SK-N-SH (cell line): ENCODE data around the gene ZNF438. TPM values are rescaled to one million over a fixed set of nuclear protein-coding genes. Genes with fewer than 3 reads are reported as not detected.

Experiments
- CTCF ChIA-PET: fragments of 300-600, 350-600 bp; formaldehyde crosslinking; extraction: SDS; loops from one replicate; lab custom pipeline; 2021; lab: Yijun Ruan, JAX
- POLR2A ChIA-PET: fragments of 350-600 bp; sonication (Branson Sonifier 250); formaldehyde crosslinking; extraction: SDS; loops from one replicate; lab custom pipeline; 2020; ENCODE audit warnings: antibody characterized with exemption, inconsistent platforms; lab: Yijun Ruan, JAX
- DNase-seq: peaks from one replicate; pipeline ENCODE4 v3.0.0; 2012
- H2AFZ ChIP-seq: fragments of 200-600 bp; sonication (generic); 2 replicates; pipeline ENCODE4 v1.8.1; 2016; ENCODE audit warnings: antibody characterized with exemption, mild to moderate bottlenecking, low read depth
- H3F3A ChIP-seq: fragments of 200-600 bp; sonication (generic); replicated peaks from 2 replicates; pipeline ENCODE3; 2016; ENCODE audit warnings: antibody characterized with exemption, mild to moderate bottlenecking; ENCODE audit not compliant: insufficient read depth
- H3K27ac ChIP-seq, 2 experiments: fragments of 200-500 bp in 1 of 2; fragments of 200-600 bp in 1 of 2; sonication (Bioruptor generic) in 1 of 2; sonication (generic), shearing (Covaris generic) in 1 of 2; 2 replicates each; pipeline versions ENCODE4 v1.5.1 to v1.6.1; 2014 to 2016; ENCODE audit warnings: low read depth in 2 of 2, inconsistent platforms in 1 of 2, low read length in 1 of 2, mild to moderate bottlenecking in 1 of 2, mixed read lengths in 1 of 2
- H3K27me3 ChIP-seq: fragments of 200-600 bp; sonication (generic), shearing (Covaris generic); 2 replicates; pipeline ENCODE4 v1.6.1; 2016; ENCODE audit warnings: mixed run types; ENCODE audit not compliant: insufficient read depth
- H3K36me3 ChIP-seq, 2 experiments: fragments of 200-500 bp in 1 of 2; fragments of 200-600 bp in 1 of 2; sonication (Bioruptor generic) in 1 of 2; sonication (generic) in 1 of 2; replicated peaks in 1 of 2; 2 replicates each; pipeline versions ENCODE3 to v1.5.1; 2014 to 2016; ENCODE audit warnings: low read length in 1 of 2, mild to moderate bottlenecking in 1 of 2; ENCODE audit not compliant: insufficient read depth in 2 of 2, control insufficient read depth in 1 of 2
- H3K4me1 ChIP-seq, 2 experiments: fragments of 200-500 bp in 1 of 2; fragments of 200-600 bp in 1 of 2; sonication (Bioruptor generic) in 1 of 2; sonication (generic), shearing (Covaris generic) in 1 of 2; 2 replicates each; pipeline versions ENCODE4 v1.5.1 to v1.6.1; 2014 to 2016; ENCODE audit warnings: low read depth in 1 of 2, low read length in 1 of 2, mixed run types in 1 of 2; ENCODE audit not compliant: insufficient read depth in 2 of 2, control insufficient read depth in 1 of 2
- H3K4me2 ChIP-seq: fragments of 200-600 bp; sonication (generic), shearing (Covaris generic); 2 replicates; pipeline ENCODE4 v1.6.1; 2017; ENCODE audit warnings: mixed run types
- H3K4me3 ChIP-seq, 2 experiments: fragments of 200-500 bp in 1 of 2; fragments of 200-600 bp in 1 of 2; sonication (Bioruptor generic) in 1 of 2; sonication (generic), shearing (Covaris generic) in 1 of 2; 2 replicates each; pipeline versions ENCODE4 v1.5.1 to v1.8.1; 2014 to 2016; ENCODE audit warnings: low read depth in 2 of 2, inconsistent platforms in 1 of 2, low read length in 1 of 2, mild to moderate bottlenecking in 1 of 2, mixed read lengths in 1 of 2, moderate library complexity in 1 of 2
- H3K79me2 ChIP-seq: fragments of 200-600 bp; sonication (generic); 2 replicates; pipeline ENCODE4 v1.8.1; 2017; ENCODE audit warnings: mild to moderate bottlenecking; ENCODE audit not compliant: insufficient read depth
- H3K9ac ChIP-seq: fragments of 200-600 bp; sonication (generic); 2 replicates; pipeline ENCODE4 v1.6.1; 2017; ENCODE audit warnings: mixed run types
- H3K9me2 ChIP-seq: fragments of 200-600 bp; sonication (generic); 2 replicates; pipeline ENCODE4 v1.6.1; 2017; ENCODE audit warnings: mixed run types
- H3K9me3 ChIP-seq: fragments of 200-600 bp; sonication (generic); 2 replicates; pipeline ENCODE4 v1.6.1; 2017; ENCODE audit warnings: mixed run types, mild to moderate bottlenecking, moderate library complexity
- H4K20me1 ChIP-seq: fragments of 200-600 bp; sonication (generic); 2 replicates; pipeline ENCODE4 v1.6.1; 2017; ENCODE audit warnings: mild to moderate bottlenecking, mixed run types; ENCODE audit not compliant: insufficient read depth
- EZH2phosphoT487 ChIP-seq: fragments of 200-600 bp; sonication (generic); IDR thresholded peaks from 2 replicates; pipeline ENCODE4 v1.6.1; 2017; ENCODE audit warnings: low read depth, mixed run types, mild to moderate bottlenecking, antibody characterized with exemption, moderate library complexity, borderline replicate concordance
- FOSL2 ChIP-seq: IDR thresholded peaks from 2 replicates; pipeline ENCODE4 v1.4.0; 2012; ENCODE audit warnings: low read depth, mild to moderate bottlenecking, moderate library complexity, borderline replicate concordance
- FOXJ3 ChIP-seq: sonication (generic); formaldehyde crosslinking; IDR thresholded peaks from 2 replicates; pipeline ENCODE4 v1.5.1; 2020; ENCODE audit warnings: mild to moderate bottlenecking, missing genetic modification reagents
- FOXM1 ChIP-seq: IDR thresholded peaks from 2 replicates; pipeline ENCODE4 v1.4.0; 2012; ENCODE audit warnings: low read depth, mild to moderate bottlenecking
- JUND ChIP-seq: IDR thresholded peaks from 2 replicates; pipeline ENCODE4 v1.4.0; 2012
- MEF2A ChIP-seq: IDR thresholded peaks from 2 replicates; pipeline ENCODE4 v1.4.0; 2012; ENCODE audit warnings: low read depth, borderline replicate concordance
- NFIC ChIP-seq: IDR thresholded peaks from 2 replicates; pipeline ENCODE4 v1.4.0; 2012; ENCODE audit warnings: borderline replicate concordance
- PBX3 ChIP-seq: IDR thresholded peaks from 2 replicates; pipeline ENCODE4; 2012
- RAD21 ChIP-seq: IDR thresholded peaks from 2 replicates; pipeline ENCODE4 v1.6.1; 2012; ENCODE audit warnings: mild to moderate bottlenecking, low read length
- RCOR1 ChIP-seq: fragments of 150-350 bp; IDR thresholded peaks from 2 replicates; pipeline ENCODE4 v1.6.1; 2017; ENCODE audit warnings: antibody characterized with exemption, low read length
- REST ChIP-seq: IDR thresholded peaks from 2 replicates; pipeline ENCODE4 v1.6.1; 2012; ENCODE audit warnings: mild to moderate bottlenecking, low read depth, low read length, moderate library complexity
- RFX5 ChIP-seq: IDR thresholded peaks from 2 replicates; pipeline ENCODE4 v1.6.1; 2012; ENCODE audit warnings: mild to moderate bottlenecking, improper control_type of control experiment, low read length
- RXRA ChIP-seq: IDR thresholded peaks from 2 replicates; pipeline ENCODE4 v1.4.0; 2012; ENCODE audit warnings: low read depth, mild to moderate bottlenecking, borderline replicate concordance
- SIN3A ChIP-seq: IDR thresholded peaks from 2 replicates; pipeline ENCODE4 v1.6.1; 2012; ENCODE audit warnings: low read depth, mild to moderate bottlenecking, low read length, moderate library complexity, borderline replicate concordance
- TAF1 ChIP-seq: IDR thresholded peaks from 2 replicates; pipeline ENCODE4 v1.6.1; 2012; ENCODE audit warnings: low read depth, mild to moderate bottlenecking, low read length, moderate library complexity, borderline replicate concordance
- TEAD4 ChIP-seq: IDR thresholded peaks from 2 replicates; pipeline ENCODE4 v1.4.0; 2012; ENCODE audit warnings: mild to moderate bottlenecking, borderline replicate concordance; ENCODE audit not compliant: insufficient read depth
- USF1 ChIP-seq: IDR thresholded peaks from 2 replicates; pipeline ENCODE4 v1.4.0; 2012; ENCODE audit warnings: low read depth, borderline replicate concordance
- YY1 ChIP-seq: IDR thresholded peaks from 2 replicates; pipeline ENCODE4 v1.4.0; 2012; ENCODE audit warnings: low read depth, mild to moderate bottlenecking
- WGBS: methylation state at CpG from one replicate; pipeline ENCODE4 v1.1.6; 2017; ENCODE audit warnings: low lambda C conversion rate; 5-methylcytosine and 5-hydroxymethylcytosine counted together
- polyA plus RNA-seq, 3 experiments: library from polyadenylated mRNA; depleted of rRNA; stranded (reverse); fragments of >200 nt; gene quantifications; 2 replicates each; pipeline ENCODE4 v1.2.3, GENCODE V29; 2012

ZNF438 gene
- polyA plus RNA-seq, 1 of the 3 experiments (the other 2 are of a cell fraction) = 2.1 TPM

- TF ChIP-seq RFX5 = no peak
- no peak for TF ChIP-seq FOXJ3 (CRISPR knock-in tag)
- TF ChIP-seq JUND = no peak
These were observed 226.6 kb downstream of the ZNF438 start (continued) for GRCh38 chr10:30805061-30805460.

- H3K9me3 ChIP-seq = no peaks in the 10 kb centered on the region
- 83% methylated on average over 7 of the region's 7 CpGs for WGBS
- H3K4me3 ChIP-seq = no peak overlapping the region
- no peak overlapping the region for H2AFZ ChIP-seq
- H3K27ac ChIP-seq = no peak overlapping the region
- POLR2A ChIA-PET = interaction anchor here (0.5 to 1.0 kb wide), 2 partner anchors 11 to 19 kb away, joined by 3 to 4 read pairs; no protein-coding TSS in a partner anchor
- H3K36me3 ChIP-seq = no peaks in the 10 kb centered on the region
- no peaks in the 10 kb centered on the region for H3F3A ChIP-seq
- no peaks in the 10 kb centered on the region for H3K27me3 ChIP-seq
- no peak overlapping the region for H3K9ac ChIP-seq
- TF ChIP-seq FOSL2 = no peak
- TF ChIP-seq PBX3 = no peak
- TF ChIP-seq RCOR1 = no peak
- TF ChIP-seq RXRA = no peak
- TF ChIP-seq EZH2phosphoT487 = no peak
- no peak for TF ChIP-seq YY1
- TF ChIP-seq FOXM1 = no peak
- TF ChIP-seq NFIC = no peak
- no peak for TF ChIP-seq RAD21
- TF ChIP-seq REST = no peak
- no peak for TF ChIP-seq MEF2A
- TF ChIP-seq TAF1 = no peak
- no peak for TF ChIP-seq TEAD4
- no peak for TF ChIP-seq SIN3A
- TF ChIP-seq USF1 = no peak
- TF ChIP-seq, all 33 proteins: peak for 0
- H3K79me2 ChIP-seq = no peaks in the 10 kb centered on the region
- CTCF ChIA-PET = interaction anchor here (0.8 kb wide), 2 partner anchors 20 to 53 kb away, joined by 3 read pairs; no protein-coding TSS in a partner anchor
- H3K4me2 ChIP-seq = no peak overlapping the region
- no peak for DNase-seq
- peaks cover 0 to 13% of the 10 kb centered on the region in 2 experiments; a peak in 1 of 4 replicates for H3K4me1 ChIP-seq
- H3K9me2 ChIP-seq = no peaks in the 10 kb centered on the region
- H4K20me1 ChIP-seq = no peaks in the 10 kb centered on the region
These were observed 227.1 kb downstream of the ZNF438 start for GRCh38 chr10:30804478-30805055.
